ENCODE results near the gene SLC25A44.

- TF ChIP-seq CTCF (conservative IDR thresholded peaks at IDR 0.05; ENCODE audit: low read depth, low read length) (no peak), EZH2 (IDR thresholded peaks at IDR 0.05; ENCODE audit: borderline replicate concordance, low read depth, low read length, poor library complexity, severe bottlenecking) (no peak)
Observed at GRCh38 chr1:156198831-156199349, 5.0 kb downstream of the SLC25A44 start.
